Epithelial cell of proximal tubule (primary cell): ENCODE results near the gene CFAP54. TPM values are rescaled to one million over a fixed set of nuclear protein-coding genes. Genes with fewer than 3 reads are reported as not detected.

Experiments
- DNase-seq: peaks from one replicate; pipeline ENCODE4 v3.0.0-alpha.2; 2011; ENCODE audit warnings: low read depth
- H3K4me3 ChIP-seq: 2 replicates; pipeline ENCODE4 v1.5.1; 2011; ENCODE audit warnings: low read depth, mild to moderate bottlenecking, low read length
- total RNA-seq: library from RNA; depleted of rRNA; stranded (reverse); fragments of >200 nt; gene quantifications from 2 replicates; pipeline ENCODE4 v1.2.3, GENCODE V29; 2015
- TF ChIP-seq, protein P1 (sequence below): conservative IDR thresholded peaks from 2 replicates; pipeline ENCODE4 v1.5.1; 2012; ENCODE audit warnings: low read depth, mild to moderate bottlenecking, low read length

Gene CFAP54
- total RNA-seq, 1 donor from 2014 or later: 0.40 TPM

DNA sequence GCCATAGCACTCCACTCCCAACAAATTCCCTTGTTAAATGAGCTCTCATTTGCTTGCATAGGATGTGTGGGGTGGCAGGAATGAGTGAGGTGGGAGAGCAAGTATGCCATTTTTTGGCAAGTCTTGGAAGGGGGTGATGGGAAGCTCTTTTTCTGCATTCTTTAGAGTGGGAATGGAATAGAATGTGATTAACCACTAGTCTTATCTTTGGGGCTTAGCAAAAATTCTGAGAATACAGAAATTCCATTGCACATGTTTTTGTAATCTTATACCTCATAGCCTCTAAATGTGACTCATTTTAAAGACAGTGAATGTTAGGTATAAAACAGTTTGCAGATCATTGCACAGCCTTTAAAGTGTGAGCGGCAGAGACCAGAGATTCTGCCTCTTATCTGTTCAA is 389.3 kb downstream of the CFAP54 start:
- no peak overlapping the region for H3K4me3 ChIP-seq
- no peak for DNase-seq
- TF ChIP-seq, protein P1, sequence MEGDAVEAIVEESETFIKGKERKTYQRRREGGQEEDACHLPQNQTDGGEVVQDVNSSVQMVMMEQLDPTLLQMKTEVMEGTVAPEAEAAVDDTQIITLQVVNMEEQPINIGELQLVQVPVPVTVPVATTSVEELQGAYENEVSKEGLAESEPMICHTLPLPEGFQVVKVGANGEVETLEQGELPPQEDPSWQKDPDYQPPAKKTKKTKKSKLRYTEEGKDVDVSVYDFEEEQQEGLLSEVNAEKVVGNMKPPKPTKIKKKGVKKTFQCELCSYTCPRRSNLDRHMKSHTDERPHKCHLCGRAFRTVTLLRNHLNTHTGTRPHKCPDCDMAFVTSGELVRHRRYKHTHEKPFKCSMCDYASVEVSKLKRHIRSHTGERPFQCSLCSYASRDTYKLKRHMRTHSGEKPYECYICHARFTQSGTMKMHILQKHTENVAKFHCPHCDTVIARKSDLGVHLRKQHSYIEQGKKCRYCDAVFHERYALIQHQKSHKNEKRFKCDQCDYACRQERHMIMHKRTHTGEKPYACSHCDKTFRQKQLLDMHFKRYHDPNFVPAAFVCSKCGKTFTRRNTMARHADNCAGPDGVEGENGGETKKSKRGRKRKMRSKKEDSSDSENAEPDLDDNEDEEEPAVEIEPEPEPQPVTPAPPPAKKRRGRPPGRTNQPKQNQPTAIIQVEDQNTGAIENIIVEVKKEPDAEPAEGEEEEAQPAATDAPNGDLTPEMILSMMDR: no peak

DNA sequence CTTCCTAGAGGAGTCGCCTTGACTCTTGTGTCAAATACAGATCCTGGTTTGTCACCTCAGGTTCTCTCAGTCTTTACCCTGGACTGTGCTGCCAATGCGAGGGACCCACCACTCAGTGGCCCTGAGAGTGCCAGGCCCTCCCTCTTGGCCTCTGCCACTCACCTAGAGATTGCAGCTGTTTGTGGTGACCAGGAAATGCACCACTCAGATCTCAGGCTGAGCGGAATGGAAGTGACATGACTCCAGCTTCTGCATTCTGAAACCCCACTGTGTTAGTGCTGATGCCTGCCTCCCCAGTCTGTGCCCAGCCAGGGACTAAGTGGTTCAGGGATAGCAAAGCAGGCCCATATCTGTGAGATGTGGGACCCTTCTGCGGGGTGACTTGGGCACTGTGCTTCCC is 389.9 kb downstream of the CFAP54 start:
- DNase-seq: no peak
- TF ChIP-seq, protein P1: no peak
- H3K4me3 ChIP-seq: no peak overlapping the region

DNA sequence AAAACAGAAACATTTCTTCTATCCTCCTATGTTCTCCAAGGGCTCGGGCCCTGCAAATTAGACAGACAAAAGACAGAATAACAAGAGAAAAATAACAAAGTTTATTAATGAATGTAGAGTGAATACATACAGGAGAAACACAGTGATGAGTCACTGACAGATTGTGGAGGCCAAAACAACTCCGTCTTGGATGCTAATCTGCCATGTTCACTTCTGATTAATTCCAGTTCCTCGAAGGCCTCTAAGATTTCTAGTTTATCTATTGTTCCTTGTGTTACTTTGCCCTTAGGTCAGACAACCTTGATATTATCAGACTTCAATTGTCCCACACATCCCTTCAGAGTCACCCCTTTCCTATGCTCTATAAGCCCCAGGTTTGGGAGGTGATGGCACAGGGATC is 390.8 kb downstream of the CFAP54 start:
- H3K4me3 ChIP-seq: no peak overlapping the region
- TF ChIP-seq, protein P1: no peak
- DNase-seq: no peak

DNA sequence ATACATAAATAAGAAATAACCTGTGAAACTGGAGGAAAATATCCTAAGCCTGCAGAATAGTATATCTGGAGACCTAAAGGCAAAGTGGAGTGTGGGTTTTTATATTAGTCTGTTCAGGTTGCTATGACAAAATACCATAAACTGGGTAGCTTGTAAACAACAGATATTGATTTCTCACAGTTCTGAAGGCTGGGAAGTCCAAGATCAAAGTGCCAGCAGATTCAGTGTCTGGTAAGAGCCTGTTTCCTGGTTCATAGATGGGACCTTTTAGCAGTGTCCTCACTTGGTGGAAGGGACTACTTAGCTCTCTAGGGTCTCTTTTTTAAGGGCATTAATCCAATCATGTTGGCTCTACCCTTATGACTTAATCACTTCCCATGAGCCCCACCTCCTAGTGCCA is 392.2 kb downstream of the CFAP54 start:
- TF ChIP-seq, protein P1: no peak
- DNase-seq: no peak
- no peak overlapping the region for H3K4me3 ChIP-seq

DNA sequence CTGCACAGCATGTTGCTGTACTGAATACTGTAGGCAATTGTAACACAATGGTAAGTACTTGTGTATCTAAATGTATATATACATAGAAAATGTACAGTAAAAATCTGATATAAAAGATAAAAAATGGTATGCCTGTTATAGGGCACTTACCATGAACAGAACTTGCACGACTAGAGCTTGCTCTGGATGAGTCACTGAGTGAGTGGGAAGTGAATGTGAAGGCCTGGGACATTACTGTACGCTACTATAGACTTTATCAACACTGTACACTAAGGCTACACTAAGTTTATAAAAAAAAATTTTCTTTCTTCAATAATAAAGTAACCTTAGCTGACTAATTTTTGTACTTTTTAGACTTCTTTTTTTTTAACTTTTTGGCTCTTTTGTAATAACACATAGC is 393.5 kb downstream of the CFAP54 start:
- TF ChIP-seq, protein P1: no peak
- DNase-seq: no peak
- H3K4me3 ChIP-seq: no peak overlapping the region

DNA sequence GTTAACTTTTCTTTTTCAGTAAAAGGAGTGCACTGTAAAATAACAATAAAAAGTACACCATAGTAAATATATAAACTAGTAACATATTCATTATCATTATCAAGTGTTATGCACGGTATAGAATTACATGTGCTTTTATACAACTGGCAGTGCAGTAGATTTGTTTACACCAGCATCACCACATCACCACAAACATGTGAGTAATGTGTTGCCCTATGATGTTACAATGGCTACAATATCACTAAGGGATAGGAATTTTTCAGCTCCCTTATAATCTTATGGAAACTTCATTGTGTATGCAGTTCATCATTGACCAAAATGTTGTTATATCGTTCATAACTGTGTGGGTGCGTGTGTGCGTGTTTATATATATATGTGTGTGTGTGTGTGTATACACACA is 394.2 kb downstream of the CFAP54 start:
- TF ChIP-seq, protein P1: no peak
- DNase-seq: no peak
- H3K4me3 ChIP-seq: no peak overlapping the region

DNA sequence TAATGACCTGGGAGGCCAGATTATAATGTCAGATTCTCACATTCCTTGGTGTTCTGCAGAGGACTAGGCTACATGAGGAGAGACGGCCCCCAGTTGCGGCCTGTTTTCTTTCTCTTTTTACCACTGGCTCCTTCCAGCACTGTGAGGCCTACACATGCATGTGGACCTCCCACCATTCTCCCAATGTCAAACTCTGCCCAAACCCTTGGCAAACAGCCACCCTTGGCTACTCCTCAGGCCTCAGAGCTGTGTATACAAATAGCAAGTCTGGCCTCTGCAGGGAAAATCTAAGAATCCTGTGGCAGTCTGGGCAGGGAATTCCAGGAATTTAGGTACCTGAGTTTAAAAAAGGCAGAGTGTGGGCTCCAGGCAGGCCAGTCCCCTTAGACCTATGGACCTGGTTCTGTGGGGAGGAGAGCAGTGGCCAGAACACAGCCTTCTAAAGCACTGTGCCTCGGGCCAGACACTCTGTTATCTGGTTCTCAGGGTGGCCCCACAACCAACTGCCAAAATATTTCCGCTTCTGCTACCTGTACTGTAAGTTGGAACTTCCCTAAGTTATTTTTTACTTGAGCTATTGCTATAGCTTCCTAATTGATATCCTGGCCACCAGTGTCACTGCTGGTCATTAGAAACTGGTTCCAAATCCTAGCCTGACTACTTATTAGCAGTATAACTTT is 397.8 kb downstream of the CFAP54 start:
- no peak for DNase-seq
- no peak overlapping the region for H3K4me3 ChIP-seq
- TF ChIP-seq, protein P1: no peak
